GM21360 (cell line): ENCODE measurements around the gene XXYLT1.

Experiments used
- ATAC-seq: cut with Tn5 transposase; IDR thresholded peaks from one replicate; pipeline ENCODE4 v1.9.1; 2021; ENCODE audit warnings: mild to moderate bottlenecking, moderate library complexity; ENCODE audit not compliant: unreplicated experiment

The XXYLT1 gene

DNA sequence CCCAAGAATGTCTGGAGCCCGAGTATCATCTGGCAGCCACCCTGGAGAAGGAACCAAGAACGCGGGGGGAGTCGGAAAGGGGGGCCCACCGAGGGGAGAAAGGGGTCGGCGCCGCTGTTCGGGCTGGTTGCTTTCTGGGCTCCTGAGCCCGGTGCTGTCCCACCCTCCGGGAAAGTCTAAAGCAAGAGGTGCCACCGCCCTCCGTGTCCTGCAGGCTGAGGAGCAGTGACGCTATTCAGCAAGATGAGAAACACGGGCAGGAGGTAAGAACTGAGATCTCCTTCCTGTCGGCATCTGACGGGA, 234.8 kb downstream of the XXYLT1 start:
- no peak for ATAC-seq

DNA sequence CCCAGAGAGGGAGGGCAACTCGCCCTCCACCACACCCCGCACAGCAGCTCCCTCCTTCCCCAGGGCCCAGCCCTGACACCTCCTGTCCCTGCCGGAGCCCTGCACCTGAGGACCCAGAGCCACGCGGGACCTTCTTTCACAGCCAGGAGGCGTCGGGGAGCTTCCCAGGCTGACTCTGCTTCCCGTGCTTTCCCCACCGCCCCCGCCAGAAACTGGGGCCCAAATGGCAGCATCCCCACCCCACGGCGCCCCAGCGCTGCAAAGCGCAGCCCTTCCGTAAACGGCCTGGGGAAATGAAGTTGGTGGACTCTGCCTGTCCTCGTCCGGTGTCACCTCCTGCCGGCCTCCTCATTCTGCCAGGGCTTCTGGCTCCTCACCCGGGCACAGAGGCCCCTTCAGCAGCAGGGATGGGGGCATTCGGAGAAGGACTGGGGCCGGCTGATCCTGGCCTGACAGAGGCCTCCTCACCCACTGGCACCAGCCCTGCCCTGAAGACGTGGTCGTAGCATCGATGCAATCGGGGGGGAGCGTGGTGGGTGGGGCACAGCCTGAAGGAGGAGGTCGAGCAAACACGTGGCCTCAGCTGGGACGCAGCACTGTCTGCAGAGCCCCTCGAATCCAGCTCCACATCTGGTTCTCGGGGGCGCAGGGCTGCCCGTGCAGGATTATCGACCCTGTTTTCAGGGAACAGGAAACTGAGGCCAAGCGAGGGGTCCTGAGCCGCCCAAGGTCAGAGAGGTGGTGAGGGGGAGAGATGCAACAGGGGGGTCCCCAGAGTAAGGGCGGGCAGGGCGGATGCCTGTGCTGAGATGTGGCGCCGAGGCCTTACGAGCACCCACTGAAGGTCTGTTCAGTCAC, 235.4 kb downstream of the XXYLT1 start:
- no peak for ATAC-seq

DNA sequence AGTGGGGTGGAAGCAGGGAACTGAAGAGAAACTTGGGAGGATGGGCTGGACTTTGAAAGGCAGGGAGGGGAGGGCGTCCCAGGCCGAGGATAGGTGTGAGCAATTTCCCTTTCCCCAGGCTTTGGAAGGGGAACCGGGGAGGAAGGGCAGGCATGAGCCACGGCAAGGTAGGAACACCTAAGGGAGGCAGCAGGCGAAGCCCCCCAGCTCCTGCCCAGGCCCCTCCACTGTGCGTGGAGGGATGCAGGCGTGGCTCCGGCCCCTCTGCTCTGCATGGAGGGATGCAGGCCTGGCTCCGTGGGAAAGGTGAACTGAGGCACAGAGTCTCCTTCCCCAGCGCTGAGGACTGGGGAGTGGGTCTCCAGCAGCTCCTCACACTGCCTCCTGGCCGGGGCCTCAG, 236.4 kb downstream of the XXYLT1 start:
- ATAC-seq: no peak

DNA sequence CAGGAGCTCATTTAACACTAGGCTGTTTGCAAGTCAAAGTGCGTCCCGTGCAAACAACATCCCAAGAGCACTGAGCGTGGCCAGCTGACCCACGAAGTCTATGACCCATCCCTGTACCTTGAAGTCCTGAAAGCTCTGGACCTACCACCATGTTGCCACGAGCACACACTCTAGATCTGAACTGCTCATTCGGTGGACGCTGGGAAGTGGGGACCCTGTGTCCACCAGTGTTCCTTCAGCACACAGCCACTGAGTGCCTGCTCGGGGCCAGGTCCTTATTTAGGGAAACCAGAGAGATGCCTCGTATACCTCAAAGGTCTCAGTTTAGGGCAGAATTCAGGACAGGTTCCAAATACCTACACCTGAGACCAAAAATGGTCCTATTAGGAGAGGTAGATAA, 236.9 kb downstream of the XXYLT1 start:
- ATAC-seq: no peak

DNA sequence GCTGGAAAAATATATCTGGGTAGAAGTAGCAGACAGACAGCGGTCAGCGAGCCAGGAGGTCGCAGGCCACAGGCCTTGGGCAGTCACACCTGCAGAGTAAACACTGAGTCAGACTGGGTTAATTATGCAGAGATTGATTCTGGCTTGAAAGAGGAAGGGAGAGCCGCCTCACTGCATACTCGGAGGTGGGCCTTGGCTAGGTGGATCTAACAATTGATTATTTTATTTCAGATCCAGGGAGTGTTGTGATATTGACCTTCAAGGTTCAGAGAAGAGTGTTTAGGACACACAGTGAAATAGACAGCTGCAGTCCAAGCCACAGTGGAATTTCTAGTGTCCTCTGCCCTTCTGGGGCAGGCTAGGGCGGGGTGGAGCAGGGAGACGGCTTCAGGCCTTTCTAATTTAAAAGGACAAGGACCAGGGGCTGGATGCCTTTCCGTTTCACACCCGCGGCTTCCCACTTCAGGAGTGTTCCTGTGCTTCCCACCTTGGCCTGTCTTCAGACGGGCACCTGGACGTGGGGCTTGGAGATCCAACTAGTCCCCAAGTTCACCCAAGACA, 237.3 kb downstream of the XXYLT1 start:
- ATAC-seq: no peak

DNA sequence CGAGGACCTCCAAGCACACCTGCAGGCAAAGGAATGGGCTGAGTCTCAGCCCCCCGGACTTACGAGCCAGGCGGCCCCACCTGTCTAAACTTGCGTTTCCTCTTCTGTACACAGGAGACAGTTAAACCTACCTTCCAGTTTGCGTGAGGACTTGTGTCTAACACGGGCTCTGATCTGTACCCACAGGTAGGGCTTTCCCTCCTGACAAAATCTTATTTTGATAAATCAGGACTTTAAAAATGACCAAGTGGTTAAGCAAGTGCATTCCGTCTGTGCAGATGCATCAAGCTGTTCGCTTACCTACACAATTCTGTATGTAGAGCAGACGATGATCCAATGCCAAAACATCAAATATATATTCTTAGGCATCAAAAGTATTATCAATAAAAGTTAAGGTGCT, 238.0 kb downstream of the XXYLT1 start:
- no peak for ATAC-seq

DNA sequence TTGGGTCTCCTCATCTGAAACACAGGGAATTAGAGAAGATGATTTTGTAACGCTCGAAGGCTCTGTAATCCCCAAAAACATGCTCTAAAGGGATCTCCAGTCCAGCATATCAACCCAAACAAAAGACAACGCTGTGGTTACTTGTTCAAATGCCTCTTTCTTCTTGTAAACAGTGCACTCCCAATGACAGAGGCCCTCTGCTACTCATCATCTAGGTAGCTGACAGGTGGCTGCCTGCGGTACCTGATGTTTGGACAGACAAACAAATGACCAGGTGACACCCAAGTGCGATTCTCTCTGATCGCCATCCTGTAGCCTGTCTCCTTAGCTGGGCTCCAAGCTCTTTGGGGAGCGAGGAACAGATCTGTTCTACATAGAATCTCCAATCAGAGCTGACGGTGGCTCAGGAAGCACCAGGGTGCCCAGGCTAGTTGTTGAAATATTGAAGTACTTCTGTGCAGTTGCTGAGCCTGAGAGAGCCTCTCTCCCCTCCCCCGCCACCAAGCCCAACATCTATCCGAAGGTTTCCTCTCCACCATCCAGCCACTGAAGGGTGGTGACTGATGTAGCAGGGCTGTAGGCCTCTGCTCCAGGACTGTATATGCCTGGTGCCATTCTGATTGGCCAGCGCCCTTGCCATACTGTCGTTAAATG, 238.7 kb downstream of the XXYLT1 start:
- ATAC-seq: no peak

DNA sequence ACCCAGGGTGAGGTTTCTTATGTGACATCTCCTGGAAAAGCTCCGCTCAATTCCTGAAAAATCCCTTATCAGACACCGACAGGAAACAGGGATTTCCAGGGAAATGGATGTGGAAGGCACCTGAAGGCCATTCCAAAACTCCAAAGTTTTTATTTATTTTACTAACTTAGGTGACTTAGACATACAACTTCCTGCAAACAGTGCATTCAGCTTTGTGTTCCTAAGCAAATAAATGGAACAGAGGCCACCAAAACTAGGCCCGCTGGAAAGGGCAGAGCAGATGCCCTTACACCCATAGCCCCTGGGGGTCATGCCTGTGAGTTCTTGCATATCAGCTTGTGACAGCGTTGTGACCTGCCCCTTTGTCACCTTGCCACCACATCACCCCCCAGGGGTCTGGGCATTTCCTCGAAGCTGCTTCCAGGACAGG, 239.4 kb downstream of the XXYLT1 start:
- ATAC-seq: no peak

DNA sequence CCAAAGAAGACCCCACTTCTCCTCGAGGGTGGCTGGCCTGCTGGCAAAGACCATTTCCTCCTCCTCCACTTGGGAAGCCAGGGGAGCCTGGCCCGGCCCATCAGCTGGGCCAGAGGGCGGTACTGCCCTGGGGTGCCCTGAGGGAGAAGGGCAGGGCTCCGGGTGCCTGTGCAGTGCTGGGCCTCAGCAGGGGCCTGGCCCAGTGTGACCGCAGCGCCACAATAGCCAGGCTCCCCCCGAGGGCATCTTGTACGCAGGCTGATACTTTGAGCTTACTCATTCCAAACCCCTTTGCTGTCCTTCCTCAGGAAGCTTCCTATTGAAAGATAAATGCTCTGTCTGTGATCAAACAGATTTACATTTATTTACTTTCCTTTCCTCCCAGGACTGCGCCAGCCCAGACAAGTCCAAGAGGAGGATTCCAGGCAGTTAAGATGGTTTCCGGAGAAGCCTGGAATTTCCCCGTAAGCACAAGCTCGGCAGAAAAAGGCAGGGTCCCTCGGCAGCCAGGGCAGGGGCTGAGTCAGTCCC, 240.1 kb downstream of the XXYLT1 start:
- ATAC-seq: no peak

DNA sequence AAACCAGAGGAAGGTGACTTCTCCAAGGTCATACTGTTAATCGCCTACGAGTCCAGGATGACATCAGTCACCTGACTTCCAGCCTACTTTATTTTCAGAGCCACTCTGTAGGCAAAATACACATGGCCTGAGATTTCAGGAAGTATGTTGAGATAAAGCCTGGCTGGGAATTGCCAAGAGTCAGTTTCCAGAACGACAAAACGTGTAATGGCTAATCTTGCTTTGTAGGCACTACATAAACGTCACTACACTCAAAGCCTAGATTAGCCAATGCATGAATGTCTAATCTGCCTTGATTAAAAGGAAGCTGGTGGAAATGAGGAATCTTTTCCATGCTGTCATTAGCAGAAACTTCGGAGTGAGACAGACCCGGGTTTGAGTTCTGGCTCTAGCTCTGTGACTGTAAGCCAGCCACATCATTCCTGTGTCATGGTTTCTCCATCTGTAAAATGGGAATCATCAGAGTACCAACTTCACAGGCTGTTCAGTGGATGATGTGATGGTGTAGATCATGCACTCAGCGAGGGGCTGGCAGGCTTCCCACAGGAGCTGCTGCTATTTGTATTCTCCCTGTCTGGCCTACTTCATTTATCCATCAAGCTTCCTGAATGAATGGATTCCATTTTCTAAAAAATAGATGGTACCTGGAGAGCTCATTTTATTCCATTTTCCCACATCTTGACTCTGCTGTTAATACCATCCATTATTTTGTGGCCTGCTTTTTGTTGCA, 241.9 kb downstream of the XXYLT1 start:
- no peak for ATAC-seq

DNA sequence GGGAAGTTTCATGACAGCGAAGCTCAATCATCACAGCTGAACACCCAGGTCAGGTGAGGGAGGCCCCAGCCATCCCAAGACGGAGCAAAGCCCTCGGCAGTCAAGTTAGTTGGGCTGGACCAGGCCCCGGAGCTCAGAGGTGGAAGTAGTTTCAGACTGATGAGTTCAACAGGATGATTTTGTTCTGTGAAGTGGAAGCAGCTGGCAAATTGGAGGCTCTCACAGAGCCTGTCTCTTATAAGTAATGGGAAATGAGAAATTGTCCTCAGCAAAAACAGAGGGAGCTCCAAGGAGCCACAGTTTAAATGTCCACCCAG, 245.1 kb downstream of the XXYLT1 start:
- no peak for ATAC-seq

DNA sequence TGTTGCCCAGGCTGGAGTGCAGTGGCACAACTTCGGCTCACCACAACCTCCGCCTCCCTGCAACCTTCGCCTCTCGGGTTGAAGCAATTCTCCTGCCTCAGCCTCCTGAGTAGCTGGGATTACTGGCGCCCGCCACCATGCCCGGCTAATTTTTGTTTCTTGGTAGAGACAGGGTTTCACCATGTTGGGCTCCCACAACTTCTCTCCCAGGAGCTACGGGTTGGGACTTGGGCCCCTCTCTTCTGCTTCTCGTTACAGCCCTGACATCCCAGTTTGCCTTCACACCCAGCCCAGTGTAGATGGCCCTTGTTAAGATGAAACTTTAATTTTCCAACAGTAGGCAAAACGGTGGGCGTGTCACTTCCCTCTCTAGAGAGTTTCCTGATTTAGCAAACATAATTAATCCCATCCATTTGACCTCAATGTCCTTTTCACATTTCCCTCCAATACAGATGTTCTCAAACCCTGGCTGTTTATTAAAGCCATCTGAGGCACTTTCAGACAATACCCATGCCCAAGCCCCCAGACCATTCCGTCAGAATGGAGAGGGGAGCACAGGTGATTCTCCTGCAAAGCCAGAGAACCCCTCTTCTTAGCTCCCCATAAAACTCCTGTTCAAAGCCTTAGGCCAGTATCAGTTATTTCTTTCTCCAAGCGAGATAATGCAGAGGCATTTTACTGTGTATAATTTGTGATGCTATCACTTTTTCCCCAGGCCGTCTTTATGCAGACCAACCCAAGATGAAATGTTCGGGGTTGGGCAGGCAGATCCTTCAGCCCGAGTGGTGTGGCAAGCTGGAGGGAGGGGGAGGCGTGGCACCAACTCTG, 245.7 kb downstream of the XXYLT1 start:
- no peak for ATAC-seq

DNA sequence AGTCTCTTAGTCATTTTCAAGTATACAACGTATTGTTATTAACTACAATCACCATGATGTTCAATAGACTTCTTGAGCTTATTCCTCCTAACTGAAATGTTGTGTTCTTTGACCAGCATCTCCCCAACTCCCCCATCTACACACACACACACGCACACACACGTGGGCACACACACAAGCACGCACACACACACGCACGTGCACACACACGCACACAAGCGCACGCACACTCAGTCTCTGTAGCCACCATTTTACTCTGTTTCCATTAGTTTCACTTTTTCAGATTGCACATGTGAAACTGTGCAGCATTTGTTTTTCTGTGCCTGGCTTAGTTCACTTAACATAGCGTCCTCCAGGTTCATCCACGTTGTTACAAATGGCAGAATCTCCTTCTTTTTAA, 247.0 kb downstream of the XXYLT1 start:
- no peak for ATAC-seq

DNA sequence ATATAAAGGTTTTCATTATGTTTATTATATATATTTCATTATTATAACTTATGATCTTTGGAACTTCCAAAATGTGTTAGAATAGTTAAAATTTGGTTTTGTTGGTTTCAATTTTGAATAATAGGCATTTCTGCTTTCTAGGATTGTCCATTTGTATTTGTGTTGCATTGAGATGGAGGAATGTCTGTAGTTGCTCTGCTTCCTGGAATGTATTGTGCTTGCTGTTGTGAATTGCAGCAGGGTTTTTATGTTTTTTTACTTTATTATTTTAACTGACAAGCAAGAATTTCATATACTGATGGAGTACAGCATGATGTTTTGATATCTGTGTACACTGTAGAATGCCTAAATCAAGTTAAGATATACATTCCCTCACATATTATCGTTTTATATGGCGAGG, 247.4 kb downstream of the XXYLT1 start:
- no peak for ATAC-seq

DNA sequence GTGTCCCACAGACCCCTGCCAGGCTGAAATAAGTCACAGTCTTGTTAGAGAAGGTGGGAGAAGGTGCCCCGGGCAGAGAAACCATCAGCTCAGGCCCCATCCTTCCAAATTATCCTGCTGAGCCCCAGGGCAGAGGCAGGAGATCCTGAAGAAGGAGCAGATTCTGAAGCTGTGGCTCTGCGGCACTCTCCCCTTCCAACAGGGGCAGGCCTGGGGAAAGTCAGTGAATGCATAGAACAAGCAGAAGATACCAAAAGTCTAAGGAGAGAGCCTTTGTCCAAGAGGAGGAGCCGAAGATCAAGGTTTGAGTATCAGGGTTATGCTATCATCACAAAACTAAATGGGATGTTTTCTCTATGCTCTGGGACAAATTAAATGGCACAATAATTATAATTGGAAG, 249.3 kb downstream of the XXYLT1 start:
- no peak for ATAC-seq

DNA sequence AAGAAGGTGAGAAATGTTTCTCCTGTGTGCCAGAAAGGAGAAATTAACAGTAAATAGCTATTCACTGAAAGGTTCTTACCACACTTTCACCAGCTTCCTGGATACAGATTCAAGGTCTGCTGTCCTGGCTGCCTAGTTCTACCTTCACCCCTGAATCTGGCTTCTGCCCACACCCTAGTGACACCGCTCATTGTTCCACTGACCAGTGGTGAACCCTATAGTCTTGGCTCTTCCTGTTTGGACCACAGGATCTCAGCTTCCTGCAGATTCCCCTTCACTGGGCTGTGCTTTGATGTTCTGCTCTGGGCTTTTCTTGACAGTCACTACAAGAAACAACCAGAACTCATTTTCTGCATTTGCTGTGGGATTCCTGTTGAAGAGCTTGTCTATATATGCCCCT, 250.0 kb downstream of the XXYLT1 start:
- ATAC-seq: no peak

DNA sequence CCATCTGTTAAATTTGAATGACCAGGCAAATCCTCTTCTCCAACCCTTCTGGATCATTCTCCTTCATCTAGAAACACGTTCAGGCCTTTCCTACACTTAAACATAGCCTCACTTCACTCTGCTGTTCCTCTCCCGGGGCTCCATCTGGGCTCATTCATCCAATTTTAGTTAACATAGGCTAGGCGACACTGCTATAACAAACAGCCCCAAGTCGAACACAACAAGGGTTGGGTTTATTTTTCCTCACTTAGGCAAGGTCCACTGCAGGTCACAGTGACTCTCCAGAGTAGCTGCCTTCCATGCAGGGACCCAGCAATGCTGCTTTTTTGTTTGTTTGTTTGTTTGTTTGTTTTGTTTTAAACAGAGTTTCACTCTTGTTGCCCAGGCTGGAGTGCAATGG, 250.8 kb downstream of the XXYLT1 start:
- ATAC-seq: no peak

DNA sequence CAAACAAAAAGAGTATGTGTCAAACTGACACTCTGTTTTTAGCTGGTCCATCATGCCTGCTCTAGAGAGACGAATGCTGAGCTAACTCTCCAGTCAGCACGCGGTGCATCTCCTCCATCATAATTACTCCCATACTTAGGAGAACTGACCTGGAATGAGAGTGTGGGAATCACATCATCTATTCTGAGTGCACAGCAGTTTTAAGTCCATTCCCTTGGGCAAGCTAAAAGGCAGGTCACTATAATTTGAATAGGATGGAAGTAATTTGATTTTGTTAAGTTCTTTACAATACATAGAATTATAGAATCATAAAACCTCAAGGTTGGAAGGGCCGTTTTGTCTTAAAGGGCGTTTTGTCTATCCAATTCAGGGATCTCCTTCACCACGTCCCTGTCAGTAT, 251.6 kb downstream of the XXYLT1 start:
- no peak for ATAC-seq
